Immature natural killer cell (primary cell): ENCODE measurements around the gene TMEM200B. TPM values are rescaled to one million over a fixed set of nuclear protein-coding genes. Genes with fewer than 3 reads are reported as not detected.

Source experiments
- DNase-seq, 3 donors: peaks; one replicate each; pipeline ENCODE4 v3.0.0; 2022; ENCODE audit warnings: mixed read lengths in 1 of 3
- H3K27ac Mint-ChIP-seq, 6 donors: one replicate each; pipeline ENCODE4 v1.8.0; 2020; ENCODE audit warnings: mixed read lengths in 6 of 6, mild to moderate bottlenecking in 5 of 6, inconsistent platforms in 4 of 6, moderate library complexity in 3 of 6
- H3K27me3 Mint-ChIP-seq, 3 donors: one replicate each; pipeline ENCODE4 v1.8.0; 2020 to 2021; ENCODE audit warnings: low read depth in 3 of 3, mild to moderate bottlenecking in 3 of 3, mixed read lengths in 3 of 3, moderate library complexity in 3 of 3, inconsistent platforms in 1 of 3
- H3K36me3 Mint-ChIP-seq, 3 donors: one replicate each; pipeline ENCODE4 v1.8.0; 2020; ENCODE audit warnings: mixed read lengths in 3 of 3, inconsistent platforms in 2 of 3, mild to moderate bottlenecking in 2 of 3
- H3K4me1 Mint-ChIP-seq, 2 donors: one replicate each; pipeline ENCODE4 v1.8.0; 2020; ENCODE audit warnings: inconsistent platforms in 2 of 2, mild to moderate bottlenecking in 2 of 2, mixed read lengths in 2 of 2, moderate library complexity in 1 of 2
- H3K4me3 Mint-ChIP-seq, 5 donors: one replicate each; pipeline ENCODE4 v1.8.0; 2020; ENCODE audit warnings: mild to moderate bottlenecking in 5 of 5, mixed read lengths in 5 of 5, inconsistent platforms in 3 of 5, moderate library complexity in 3 of 5
- H3K9me3 Mint-ChIP-seq, 6 donors: one replicate each; pipeline ENCODE4 v1.8.0; 2020; ENCODE audit warnings: mild to moderate bottlenecking in 6 of 6, mixed read lengths in 6 of 6, inconsistent platforms in 4 of 6, moderate library complexity in 3 of 6
- polyA plus RNA-seq, 3 donors: library from polyadenylated mRNA; unstranded; fragments of 300-500 nt; fragmentation: Illumina TruSeq; gene quantifications; one replicate each; pipeline ENCODE4 v1.2.3, GENCODE V29; 2021

TMEM200B gene
- polyA plus RNA-seq, 3 donors from 2014 or later = not detected

GRCh38 chr1:29125788-29126187 is 2.1 kb upstream of the TMEM200B start:
- H3K27me3 Mint-ChIP-seq = peaks cover 9 to 14% (median 10%) of the 10 kb centered on the region in 3 donors
- H3K27ac Mint-ChIP-seq = peak overlapping the region in 1 of 6 donors; percentile 69
- peak overlapping the region; percentile 83 to 86 (median 84) for H3K4me3 Mint-ChIP-seq
- DNase-seq = no peak
- no peaks in the 10 kb centered on the region for H3K9me3 Mint-ChIP-seq
- H3K36me3 Mint-ChIP-seq = no peaks in the 10 kb centered on the region
- peaks cover 10 to 13% of the 10 kb centered on the region in 2 donors for H3K4me1 Mint-ChIP-seq

GRCh38 chr1:29125237-29125641 is 1.5 kb upstream of the TMEM200B start:
- peaks cover 13 to 15% (median 14%) of the 10 kb centered on the region in 3 donors for H3K27me3 Mint-ChIP-seq
- H3K36me3 Mint-ChIP-seq = no peaks in the 10 kb centered on the region

GRCh38 chr1:29124366-29125236 is 898 bp upstream of the TMEM200B start:
- peaks cover 3 to 5% (median 5%) of the 10 kb centered on the region in 3 donors for H3K36me3 Mint-ChIP-seq
- peak; percentile 55 to 63 (median 55) for DNase-seq
- H3K27ac Mint-ChIP-seq = no peak overlapping the region
- H3K4me3 Mint-ChIP-seq = peak overlapping the region; percentile 78 to 86 (median 84)
- peaks cover 12 to 13% of the 10 kb centered on the region in 2 donors for H3K4me1 Mint-ChIP-seq
- peaks cover 12 to 19% (median 14%) of the 10 kb centered on the region in 3 donors for H3K27me3 Mint-ChIP-seq
- no peaks in the 10 kb centered on the region for H3K9me3 Mint-ChIP-seq

More at GRCh38 chr1:29125237-29125641, 1.5 kb upstream of the TMEM200B start:
- no peaks in the 10 kb centered on the region for H3K9me3 Mint-ChIP-seq
- no peak for DNase-seq
- peaks cover 12 to 13% of the 10 kb centered on the region in 2 donors for H3K4me1 Mint-ChIP-seq
- peak overlapping the region in 1 of 6 donors; percentile 69 for H3K27ac Mint-ChIP-seq
- peak overlapping the region; percentile 83 to 86 (median 84) for H3K4me3 Mint-ChIP-seq

DNA sequence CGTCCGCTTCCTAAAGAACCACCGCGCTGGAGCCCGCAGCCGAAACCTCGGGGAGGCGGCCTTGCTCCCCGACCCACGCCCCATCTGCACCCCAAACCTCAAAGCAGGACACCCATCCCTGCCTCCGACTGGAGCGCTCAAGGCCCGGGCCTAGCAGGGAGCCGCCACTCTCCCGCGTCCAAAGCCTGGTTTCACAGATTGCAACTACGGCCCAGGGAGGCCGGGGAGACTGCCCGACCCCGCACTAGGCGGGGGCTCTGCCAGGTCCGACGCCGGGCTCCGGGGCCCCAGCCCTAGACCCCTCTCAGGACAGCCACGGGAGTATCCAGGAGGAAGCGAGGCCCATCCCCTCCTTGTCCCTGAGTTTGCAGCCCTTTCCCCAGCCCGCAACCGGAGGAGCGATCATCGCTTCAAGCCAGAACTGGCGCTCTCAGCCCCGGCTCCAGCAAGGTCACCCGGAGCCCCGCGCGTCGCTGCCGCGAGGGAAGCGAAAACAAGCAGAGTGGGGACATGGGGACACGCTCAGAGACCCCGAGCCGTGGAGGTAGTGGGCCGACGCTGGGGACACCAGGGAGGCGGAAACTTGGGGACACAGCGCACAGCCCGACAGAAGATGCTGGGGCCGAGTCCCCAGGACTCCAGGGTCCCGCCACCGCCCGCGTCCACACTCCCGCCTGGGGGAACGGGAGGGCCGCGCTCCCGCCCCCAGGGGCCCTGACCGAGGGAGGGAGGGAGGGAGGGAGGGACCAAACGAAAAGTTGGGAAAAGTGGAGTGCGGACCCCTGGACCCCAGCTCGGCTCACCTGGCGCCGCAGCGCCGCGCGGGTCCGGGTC is 433 bp downstream of the TMEM200B start:
- Mint-ChIP-seq H3K9me3 (no peaks in the 10 kb centered on the region), H3K27ac (no peak overlapping the region), H3K36me3 (peaks cover 8 to 16% (median 15%) of the 10 kb centered on the region in 3 donors), H3K4me1 (peaks cover 12 to 13% of the 10 kb centered on the region in 2 donors), H3K27me3 (peaks cover 12 to 24% (median 18%) of the 10 kb centered on the region in 3 donors), H3K4me3 (peak overlapping the region; percentile 69 to 84 (median 80))
- DNase-seq = peak in 2 of 3 donors; percentile 24

DNA sequence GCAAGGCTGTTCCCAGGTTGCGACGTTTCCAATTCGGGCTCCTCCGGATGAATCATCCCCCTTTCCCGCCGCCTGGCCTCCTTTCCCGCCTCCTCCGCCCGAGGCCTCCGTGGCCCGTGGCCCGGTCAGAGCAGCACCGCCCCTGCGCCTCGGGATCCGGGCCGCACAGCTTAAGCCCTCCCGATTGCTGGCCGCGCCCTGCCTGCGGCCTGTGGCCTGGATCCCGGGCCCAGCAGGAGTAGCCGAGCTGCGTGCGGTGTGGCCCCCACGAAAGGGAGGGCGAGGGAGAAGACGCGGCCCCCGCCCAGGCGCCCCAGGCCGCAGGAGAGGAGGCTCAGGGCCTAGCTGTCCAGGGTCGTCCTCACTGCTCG is 1.0 kb downstream of the TMEM200B start:
- H3K9me3 Mint-ChIP-seq = no peaks in the 10 kb centered on the region

GRCh38 chr1:29121936-29122681 is 1.6 kb downstream of the TMEM200B start:
- H3K9me3 Mint-ChIP-seq = no peaks in the 10 kb centered on the region
- peaks cover 12 to 13% of the 10 kb centered on the region in 2 donors for H3K4me1 Mint-ChIP-seq
- peaks cover 12 to 24% (median 21%) of the 10 kb centered on the region in 3 donors for H3K36me3 Mint-ChIP-seq
- no peak for DNase-seq
- H3K27me3 Mint-ChIP-seq = peaks cover 12 to 24% (median 21%) of the 10 kb centered on the region in 3 donors
- no peak overlapping the region for H3K27ac Mint-ChIP-seq
- peak overlapping the region in 3 of 5 donors; percentile 10 to 53 (median 53) for H3K4me3 Mint-ChIP-seq

More for the DNA sequence above, 1.0 kb downstream of the TMEM200B start:
- H3K36me3 Mint-ChIP-seq = peaks cover 8 to 19% (median 16%) of the 10 kb centered on the region in 3 donors
- H3K27me3 Mint-ChIP-seq = peaks cover 12 to 24% (median 18%) of the 10 kb centered on the region in 3 donors
- no peak for DNase-seq
- H3K4me3 Mint-ChIP-seq = peak overlapping the region; percentile 18 to 84 (median 80)
- peaks cover 12 to 13% of the 10 kb centered on the region in 2 donors for H3K4me1 Mint-ChIP-seq
- no peak overlapping the region for H3K27ac Mint-ChIP-seq

DNA sequence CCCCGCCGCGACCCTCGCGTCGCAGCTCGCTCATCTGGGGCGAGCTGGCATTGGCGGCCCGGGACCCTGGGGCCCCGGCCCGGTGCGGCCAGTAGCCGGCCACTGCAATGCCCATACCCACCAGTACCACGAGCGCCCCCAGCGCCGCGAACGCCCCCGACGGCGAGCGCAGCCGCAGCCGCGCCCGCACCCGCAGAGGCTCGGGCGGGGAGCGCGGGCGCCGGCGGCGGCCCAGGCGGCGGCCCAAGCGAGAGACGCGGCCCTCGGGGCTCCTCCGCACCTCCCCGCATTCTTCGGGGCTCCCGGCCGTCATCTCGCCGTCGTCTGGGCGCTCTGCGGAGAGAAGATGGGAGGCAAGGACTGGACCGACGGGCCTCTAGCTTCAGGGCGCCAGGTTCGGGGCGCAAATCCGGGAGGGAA is 2.2 kb downstream of the TMEM200B start:
- H3K4me3 Mint-ChIP-seq = no peak overlapping the region
- H3K27me3 Mint-ChIP-seq = peaks cover 12 to 24% (median 21%) of the 10 kb centered on the region in 3 donors
- peaks cover 12 to 13% of the 10 kb centered on the region in 2 donors for H3K4me1 Mint-ChIP-seq
- H3K27ac Mint-ChIP-seq = no peak overlapping the region
- H3K36me3 Mint-ChIP-seq = peaks cover 12 to 27% (median 27%) of the 10 kb centered on the region in 3 donors
- no peaks in the 10 kb centered on the region for H3K9me3 Mint-ChIP-seq
- DNase-seq = no peak

DNA sequence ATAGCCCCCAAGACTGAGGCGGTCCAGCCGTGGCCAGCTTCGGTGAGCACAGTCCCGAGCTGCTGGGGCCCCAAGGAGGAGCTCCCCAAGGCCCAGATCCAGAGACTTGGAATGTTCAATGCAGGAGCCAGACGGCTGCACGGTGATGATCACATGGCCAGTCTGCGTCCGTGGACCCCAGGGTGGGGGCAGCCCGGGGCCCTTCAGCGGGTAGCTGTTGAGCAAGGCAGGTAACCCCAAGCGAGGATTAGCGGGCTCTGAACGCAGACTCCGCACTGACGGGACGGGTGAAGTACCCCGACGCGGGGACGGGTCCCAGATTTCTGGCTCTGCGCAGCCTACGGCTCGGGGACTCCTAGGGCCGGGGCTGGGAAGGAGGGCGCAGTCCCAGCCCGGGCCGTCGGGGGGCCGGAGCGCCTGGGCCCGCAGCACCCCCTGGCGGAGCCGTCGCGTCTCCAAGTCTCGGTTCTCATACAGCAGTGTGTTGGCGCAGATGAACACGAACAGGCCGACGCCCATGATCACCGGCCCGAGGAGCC is 2.7 kb downstream of the TMEM200B start:
- Mint-ChIP-seq H3K9me3 (no peaks in the 10 kb centered on the region), H3K4me3 (peak overlapping the region in 3 of 5 donors; percentile 21 to 38 (median 35)), H3K36me3 (peaks cover 12 to 27% (median 27%) of the 10 kb centered on the region in 3 donors), H3K4me1 (peaks cover 12% of the 10 kb centered on the region in 2 donors), H3K27me3 (peaks cover 12 to 24% (median 21%) of the 10 kb centered on the region in 3 donors), H3K27ac (no peak overlapping the region)
- DNase-seq = peak; percentile 55 to 58 (median 58)

GRCh38 chr1:29120367-29120766 is 3.3 kb downstream of the TMEM200B start:
- DNase-seq = no peak
- Mint-ChIP-seq H3K27ac (no peak overlapping the region), H3K4me3 (peak overlapping the region in 3 of 5 donors; percentile 38 to 71 (median 38)), H3K36me3 (peaks cover 12 to 34% (median 27%) of the 10 kb centered on the region in 3 donors), H3K9me3 (no peaks in the 10 kb centered on the region), H3K4me1 (peaks cover 6% of the 10 kb centered on the region in 2 donors), H3K27me3 (peaks cover 9 to 18% (median 15%) of the 10 kb centered on the region in 3 donors)

GRCh38 chr1:29119121-29119929 is 4.4 kb downstream of the TMEM200B start:
- no peaks in the 10 kb centered on the region for H3K9me3 Mint-ChIP-seq
- peaks cover 8 to 18% (median 15%) of the 10 kb centered on the region in 3 donors for H3K27me3 Mint-ChIP-seq
- no peak for DNase-seq
- H3K27ac Mint-ChIP-seq = no peak overlapping the region
- peak overlapping the region in 1 of 5 donors; percentile 35 for H3K4me3 Mint-ChIP-seq
- peaks cover 6% of the 10 kb centered on the region in 2 donors for H3K4me1 Mint-ChIP-seq
- peaks cover 16 to 39% (median 27%) of the 10 kb centered on the region in 3 donors for H3K36me3 Mint-ChIP-seq

- H3K4me3 Mint-ChIP-seq = no peak overlapping the region
- H3K27ac Mint-ChIP-seq = peak overlapping the region in 1 of 6 donors; percentile 3
- peaks cover 6 to 20% (median 9%) of the 10 kb centered on the region in 3 donors for H3K27me3 Mint-ChIP-seq
- no peak for DNase-seq
- H3K36me3 Mint-ChIP-seq = peaks cover 29 to 57% (median 39%) of the 10 kb centered on the region in 3 donors
- no peaks in the 10 kb centered on the region for H3K9me3 Mint-ChIP-seq
- H3K4me1 Mint-ChIP-seq = peaks cover 12 to 16% of the 10 kb centered on the region in 2 donors
Measured at GRCh38 chr1:29117381-29117780, 6.3 kb downstream of the TMEM200B start.

- Mint-ChIP-seq H3K27me3 (peaks cover 2 to 9% (median 7%) of the 10 kb centered on the region in 3 donors), H3K36me3 (peaks cover 30 to 66% (median 41%) of the 10 kb centered on the region in 3 donors), H3K27ac (no peak overlapping the region), H3K4me3 (no peak overlapping the region), H3K9me3 (no peaks in the 10 kb centered on the region), H3K4me1 (peaks cover 13 to 17% of the 10 kb centered on the region in 2 donors)
- no peak for DNase-seq
Measured at GRCh38 chr1:29114654-29115053, 9.0 kb downstream of the TMEM200B start.
